ENCODE measurements around the gene TPCN2. TPM values are rescaled to one million over a fixed set of nuclear protein-coding genes. Genes with fewer than 3 reads are reported as not detected.

Gene TPCN2
- total and polyA plus RNA-seq, 12 donors: 3.4 to 19.2 (median 7.8) TPM

DNA sequence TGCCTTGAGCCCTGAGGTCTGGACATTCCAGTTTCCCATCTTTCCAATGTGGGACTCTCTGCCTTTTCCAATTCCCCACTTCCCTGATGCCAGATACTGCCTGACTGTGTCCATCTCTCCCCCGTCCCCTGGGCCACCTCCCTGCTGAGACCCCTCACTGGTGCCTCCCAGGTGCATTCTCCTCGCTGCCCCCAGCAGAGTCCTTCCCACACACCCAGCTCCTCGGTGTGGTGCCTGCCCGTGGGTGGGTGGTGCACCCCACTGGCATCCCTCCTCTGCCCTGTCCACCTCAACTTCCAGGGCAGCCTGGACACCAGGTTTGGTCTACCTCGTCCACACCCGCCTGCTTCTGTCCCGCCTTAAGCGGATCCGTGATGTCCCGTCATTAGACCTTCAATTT, 30.8 kb upstream of the TPCN2 start:
- peaks cover 0 to 23% (median 14%) of the 10 kb centered on the region in 9 donors for H3K4me1 ChIP-seq
- H3K27me3 ChIP-seq: peaks cover 0 to 23% (median 13%) of the 10 kb centered on the region in 7 donors
- intact Hi-C loops (cut with DNase I): no loop called here
- H3K27ac ChIP-seq: no peak overlapping the region
- 90 to 93% methylated on average over 10 of the region's 10 CpGs for WGBS, 2 donors
- H3K4me3 ChIP-seq: no peak overlapping the region
- no peak for TF ChIP-seq CTCF (IDR thresholded peaks at IDR 0.05)
- no peaks in the 10 kb centered on the region for H3K36me3 ChIP-seq
- ATAC-seq (no peak), DNase-seq (no peak)
- no peaks in the 10 kb centered on the region for H3K9me3 ChIP-seq

DNA sequence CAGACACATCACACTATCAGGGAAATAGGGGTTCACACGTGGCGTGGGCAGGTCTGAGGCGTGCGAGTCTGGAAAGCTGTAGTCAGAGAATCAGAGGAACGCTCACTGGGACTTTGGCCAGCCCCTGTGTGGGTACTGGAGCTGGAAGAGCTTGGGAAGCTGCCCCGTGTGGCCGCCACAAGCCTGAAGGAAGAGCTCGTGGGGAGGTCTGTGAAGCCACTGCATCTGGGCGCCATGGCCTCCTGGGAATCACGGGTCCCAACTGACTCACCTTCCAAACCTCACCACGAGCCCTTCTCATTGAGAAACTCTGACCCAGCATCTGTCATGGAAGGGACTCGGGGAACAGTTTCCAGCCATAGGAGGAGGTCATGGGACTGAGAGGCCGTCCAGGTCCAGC, 29.8 kb upstream of the TPCN2 start:
- intact Hi-C loops (cut with DNase I): no loop called here
- 67 to 69% methylated on average over 13 of the region's 13 CpGs for WGBS, 2 donors
- H3K9me3 ChIP-seq: no peaks in the 10 kb centered on the region

GRCh38 chr11:69022260-69022659, 26.5 kb upstream of the TPCN2 start:
- WGBS, 2 donors: 72 to 82% methylated on average over 10 of the region's 10 CpGs
- intact Hi-C loops (cut with DNase I): no loop called here
- H3K27me3 ChIP-seq: no peaks in the 10 kb centered on the region
- DNase-seq (no peak), ATAC-seq (peak in 4 of 8 donors; percentile 21 to 49 (median 32))
- TF ChIP-seq CTCF (IDR thresholded peaks at IDR 0.05): no peak
- H3K27ac ChIP-seq: no peak overlapping the region
- H3K4me1 ChIP-seq: no peaks in the 10 kb centered on the region
- no peak overlapping the region for H3K4me3 ChIP-seq
- H3K36me3 ChIP-seq: no peaks in the 10 kb centered on the region
- H3K9me3 ChIP-seq: no peaks in the 10 kb centered on the region

More for the DNA sequence above, 29.8 kb upstream of the TPCN2 start:
- DNase-seq (no peak), ATAC-seq (no peak)
- Histone ChIP-seq H3K36me3 (no peaks in the 10 kb centered on the region), H3K27me3 (peaks cover 0 to 13% (median 6%) of the 10 kb centered on the region in 7 donors), H3K27ac (peak overlapping the region in 1 of 10 donors; percentile 15), H3K4me3 (no peak overlapping the region), H3K4me1 (peaks cover 0 to 13% (median 8%) of the 10 kb centered on the region in 9 donors)
- TF ChIP-seq CTCF (IDR thresholded peaks at IDR 0.05): no peak

- intact Hi-C loops (cut with DNase I): no loop called here
- no peak overlapping the region for H3K27ac ChIP-seq
- peaks cover 0 to 8% (median 0%) of the 10 kb centered on the region in 9 donors for H3K4me1 ChIP-seq
- no peaks in the 10 kb centered on the region for H3K9me3 ChIP-seq
- H3K27me3 ChIP-seq: no peaks in the 10 kb centered on the region
- no peak for TF ChIP-seq CTCF (IDR thresholded peaks at IDR 0.05)
- no peak overlapping the region for H3K4me3 ChIP-seq
- no peak for DNase-seq
- ATAC-seq: no peak
- WGBS, 2 donors: 96 to 97% methylated on average over 6 of the region's 6 CpGs
- no peaks in the 10 kb centered on the region for H3K36me3 ChIP-seq
Measured at GRCh38 chr11:69024509-69024908, 24.2 kb upstream of the TPCN2 start.

All from heart right ventricle (tissue), 16 donors.